Spleen (tissue), 11 donors: ENCODE measurements around the gene NBEA. TPM values are rescaled to one million over a fixed set of nuclear protein-coding genes. Genes with fewer than 3 reads are reported as not detected.
"Not testable (repeated sequence)": the region's sequence is repeated elsewhere in the genome, so short reads cannot be mapped to it uniquely, and the experiment has no call there.

ENCODE experiments used
- DNase-seq: peaks from one replicate; pipeline ENCODE4 v3.0.0-alpha.2; 2020
- H3K27ac ChIP-seq, 8 donors: fragments of 200-600 bp; sonication (generic) in 7 of 8; 1 replicate in 4 of 8; 2 replicates in 4 of 8; pipeline versions ENCODE4 v1.5.0 to v1.8.0; 2016 to 2021; ENCODE audit warnings: inconsistent platforms in 4 of 8, mild to moderate bottlenecking in 4 of 8, moderate library complexity in 1 of 8
- H3K27me3 ChIP-seq, 7 donors: fragments of 200-600 bp; sonication (generic) in 6 of 7; replicated peaks in 1 of 7; 1 replicate in 4 of 7; 2 replicates in 3 of 7; pipeline versions ENCODE4 v1.5.0 to v1.8.0; 2016 to 2021; ENCODE audit warnings: inconsistent platforms in 3 of 7, mild to moderate bottlenecking in 1 of 7
- H3K36me3 ChIP-seq, 6 donors: fragments of 200-600 bp; sonication (generic) in 5 of 6; 1 replicate in 4 of 6; 2 replicates in 2 of 6; pipeline versions ENCODE4 v1.5.0 to v1.8.0; 2016 to 2021; ENCODE audit warnings: inconsistent platforms in 2 of 6
- H3K4me1 ChIP-seq, 6 donors: fragments of 200-600 bp; sonication (generic) in 5 of 6; 1 replicate in 3 of 6; 2 replicates in 3 of 6; pipeline versions ENCODE4 v1.5.0 to v1.8.0; 2016 to 2021; ENCODE audit warnings: inconsistent platforms in 3 of 6
- H3K4me3 ChIP-seq, 8 donors: fragments of 200-600 bp; sonication (generic) in 7 of 8; 1 replicate in 4 of 8; 2 replicates in 4 of 8; pipeline versions ENCODE4 v1.5.0 to v1.8.0; 2016 to 2021; ENCODE audit warnings: inconsistent platforms in 4 of 8, mild to moderate bottlenecking in 4 of 8, moderate library complexity in 2 of 8
- H3K9me3 ChIP-seq, 8 donors: fragments of 200-600 bp; sonication (generic) in 7 of 8; 1 replicate in 4 of 8; 2 replicates in 4 of 8; pipeline versions ENCODE4 v1.5.0 to v1.8.0; 2016 to 2021; ENCODE audit warnings: inconsistent platforms in 4 of 8
- CTCF ChIP-seq, 11 experiments: fragments of 200-600 bp in 7 of 11; fragments of 450-650 bp in 4 of 11; sonication (generic) in 4 of 11; IDR thresholded peaks in 8 of 11; conservative IDR thresholded peaks in 3 of 11; 1 replicate in 7 of 11; 2 replicates in 4 of 11; pipeline versions ENCODE4 v1.4.0 to v1.8.0; 2016 to 2021; ENCODE audit warnings: antibody characterized with exemption in 11 of 11, inconsistent platforms in 4 of 11, mild to moderate bottlenecking in 1 of 11
- POLR2A ChIP-seq, 3 donors: fragments of 450-650 bp; IDR thresholded peaks; one replicate each; pipeline ENCODE4 v1.5.1; 2017; ENCODE audit warnings: antibody characterized with exemption in 3 of 3, mild to moderate bottlenecking in 1 of 3
- POLR2AphosphoS5 ChIP-seq, 3 donors: sonication (generic); formaldehyde crosslinking; IDR thresholded peaks; one replicate each; pipeline ENCODE4 v1.5.1; 2017; ENCODE audit warnings: antibody characterized with exemption in 3 of 3
- WGBS, 5 donors: extraction: QIAGEN DNeasy Blood & Tissue Kit in 3 of 5; methylation state at CpG; one replicate each; pipeline versions ENCODE4 v1.1.5 to v1.1.7; 2013 to 2018; 5-methylcytosine and 5-hydroxymethylcytosine counted together
- intact Hi-C: fragments of 100-400 bp; cut with DNase I; formaldehyde crosslinking; loops from one replicate; pipeline ENCODE4 v1.15.0; 2023; ENCODE audit warnings: low total_unique reads
- polyA plus RNA-seq, 3 donors: library from polyadenylated mRNA; stranded (reverse); fragments of 200-250 nt; gene quantifications; one replicate each; pipeline ENCODE4 v1.2.1, GENCODE V29; 2013
- total RNA-seq, 7 donors: library from RNA; depleted of rRNA in 3 of 7; stranded (reverse); fragments of >200 nt in 3 of 7; fragmentation: NEBNext Ultra II Directional in 4 of 7; extraction: Animal tissue kit (Norgen Biotek cat#: 25700) in 4 of 7; gene quantifications; one replicate each; pipeline versions ENCODE4 v1.1.0 to v1.2.1, GENCODE V29; 2016 to 2021
- donor health status: healthy with polysubstance abuse.
- donor health status: DM: no; HTN: no; CAD: no; lungs with moderate emphysema.
- donor health status: DM: no; HTN: no; CAD: no.
- donor health status: Bipolar disorder and iron deficiency.
- donor health status: healthy.
- donor health status: DM: no; HTN: no; CAD: no.
- donor health status: DM: yes; HTN: yes; CAD: no.

NBEA gene
- total and polyA plus RNA-seq, 10 donors = 1.8 to 27.7 (median 12.9) TPM

GRCh38 chr13:35664747-35665146 lies 722.7 kb downstream of the NBEA start:
- whole genome bisulfite sequencing, 5 donors = 94 to 97% (median 96%) methylated on average over 7 of the region's 7 CpGs
- H3K27me3 ChIP-seq = no peaks in the 10 kb centered on the region
- intact Hi-C loops = no loop called here
- TF ChIP-seq POLR2AphosphoS5 (IDR thresholded peaks at IDR 0.05) (no peak), POLR2A (IDR thresholded peaks at IDR 0.05) (no peak), CTCF (IDR thresholded peaks at IDR 0.05 in 8 of 11, conservative IDR thresholded peaks at IDR 0.05 in 3 of 11) (no peak)
- no peak overlapping the region for H3K27ac ChIP-seq
- DNase-seq = no peak
- H3K36me3 ChIP-seq = peaks cover 0 to 7% (median 0%) of the 10 kb centered on the region in 6 donors
- no peaks in the 10 kb centered on the region for H3K9me3 ChIP-seq
- no peaks in the 10 kb centered on the region for H3K4me1 ChIP-seq
- H3K4me3 ChIP-seq = no peak overlapping the region

GRCh38 chr13:35669321-35669720 lies 727.3 kb downstream of the NBEA start:
- Histone ChIP-seq H3K9me3 (no peaks in the 10 kb centered on the region), H3K4me3 (no peak overlapping the region), H3K27me3 (no peaks in the 10 kb centered on the region), H3K36me3 (peaks cover 0 to 7% (median 0%) of the 10 kb centered on the region in 6 donors), H3K4me1 (no peaks in the 10 kb centered on the region), H3K27ac (no peak overlapping the region)
- WGBS, 5 donors = 83 to 91% (median 85%) methylated on average over 4 of the region's 4 CpGs
- DNase-seq = no peak
- TF ChIP-seq POLR2AphosphoS5 (IDR thresholded peaks at IDR 0.05) (no peak), CTCF (IDR thresholded peaks at IDR 0.05 in 8 of 11, conservative IDR thresholded peaks at IDR 0.05 in 3 of 11) (no peak), POLR2A (IDR thresholded peaks at IDR 0.05) (no peak)
- intact Hi-C loops = no loop called here

- DNase-seq = no peak
- H3K4me3 ChIP-seq = no peak overlapping the region
- TF ChIP-seq CTCF (IDR thresholded peaks at IDR 0.05 in 8 of 11, conservative IDR thresholded peaks at IDR 0.05 in 3 of 11) (no peak), POLR2AphosphoS5 (IDR thresholded peaks at IDR 0.05) (no peak), POLR2A (IDR thresholded peaks at IDR 0.05) (no peak)
- H3K27ac ChIP-seq = no peak overlapping the region
- 76 to 94% (median 90%) methylated on average over 6 of the region's 6 CpGs for WGBS, 5 donors
- peaks cover 0 to 7% (median 0%) of the 10 kb centered on the region in 6 donors for H3K36me3 ChIP-seq
- intact Hi-C loops = no loop called here
- H3K9me3 ChIP-seq = peaks cover 0 to 14% (median 6%) of the 10 kb centered on the region in 8 donors
- no peaks in the 10 kb centered on the region for H3K27me3 ChIP-seq
- no peaks in the 10 kb centered on the region for H3K4me1 ChIP-seq
Observed at GRCh38 chr13:35672611-35673010, 730.5 kb downstream of the NBEA start.

- Histone ChIP-seq H3K27me3 (no peaks in the 10 kb centered on the region), H3K9me3 (peaks cover 0 to 18% (median 6%) of the 10 kb centered on the region in 8 donors), H3K4me3 (no peak overlapping the region), H3K36me3 (no peaks in the 10 kb centered on the region), H3K27ac (no peak overlapping the region), H3K4me1 (no peaks in the 10 kb centered on the region)
- 77 to 95% (median 88%) methylated on average over 4 of the region's 4 CpGs for WGBS, 5 donors
- TF ChIP-seq POLR2A (IDR thresholded peaks at IDR 0.05) (no peak), CTCF (IDR thresholded peaks at IDR 0.05 in 8 of 11, conservative IDR thresholded peaks at IDR 0.05 in 3 of 11) (no peak), POLR2AphosphoS5 (IDR thresholded peaks at IDR 0.05) (no peak)
- intact Hi-C loops = no loop called here
- no peak for DNase-seq
Observed at GRCh38 chr13:35675651-35676050, 733.6 kb downstream of the NBEA start.

- H3K36me3 ChIP-seq, intact Hi-C loops, H3K27ac ChIP-seq, DNase-seq, H3K4me3 ChIP-seq, H3K27me3 ChIP-seq, H3K4me1 ChIP-seq: not testable (repeated sequence)
- peaks cover 0 to 18% (median 6%) of the 10 kb centered on the region in 8 donors for H3K9me3 ChIP-seq
- 71 to 89% (median 77%) methylated on average over 6 of the region's 6 CpGs for whole genome bisulfite sequencing, 5 donors
Observed at GRCh38 chr13:35677863-35678262, 735.8 kb downstream of the NBEA start.
